ENCODE measurements around the gene SYNDIG1. TPM values are rescaled to one million over a fixed set of nuclear protein-coding genes. Genes with fewer than 3 reads are reported as not detected.

Gene SYNDIG1
- total RNA-seq, 1 donor from 2014 or later, result 0.19 TPM

GRCh38 chr20:24502661-24503060 lies 33.2 kb downstream of the SYNDIG1 start:
- Mint-ChIP-seq H3K27ac (peak overlapping the region; percentile 80), H3K27me3 (peaks cover 19% of the 10 kb centered on the region), H3K9me3 (ENCODE audit: low read depth) (no peaks in the 10 kb centered on the region), H3K4me3 (ENCODE audit: low read depth) (no peak overlapping the region), H3K4me1 (ENCODE audit: low read depth) (peaks cover 6% of the 10 kb centered on the region), H3K36me3 (ENCODE audit: insufficient read depth) (no peaks in the 10 kb centered on the region)
- TF ChIP-seq CTCF (IDR thresholded peaks at IDR 0.05; ENCODE audit: unreplicated experiment), result no peak
- DNase-seq (ENCODE audit: low spot score, unreplicated experiment), result no peak

- Mint-ChIP-seq H3K36me3 (ENCODE audit: insufficient read depth) (no peaks in the 10 kb centered on the region), H3K4me3 (ENCODE audit: low read depth) (no peak overlapping the region), H3K4me1 (ENCODE audit: low read depth) (peaks cover 8% of the 10 kb centered on the region), H3K27ac (no peak overlapping the region), H3K27me3 (peaks cover 19% of the 10 kb centered on the region), H3K9me3 (ENCODE audit: low read depth) (no peaks in the 10 kb centered on the region)
- no peak for DNase-seq (ENCODE audit: low spot score, unreplicated experiment)
- TF ChIP-seq CTCF (IDR thresholded peaks at IDR 0.05; ENCODE audit: unreplicated experiment), result no peak
These were observed 34.0 kb downstream of the SYNDIG1 start for GRCh38 chr20:24503352-24503931.

- no peak for DNase-seq (ENCODE audit: low spot score, unreplicated experiment)
- Mint-ChIP-seq H3K27me3 (peaks cover 19% of the 10 kb centered on the region), H3K9me3 (ENCODE audit: low read depth) (no peaks in the 10 kb centered on the region), H3K4me1 (ENCODE audit: low read depth) (peaks cover 8% of the 10 kb centered on the region), H3K36me3 (ENCODE audit: insufficient read depth) (no peaks in the 10 kb centered on the region), H3K27ac (peak overlapping the region; percentile 43), H3K4me3 (ENCODE audit: low read depth) (no peak overlapping the region)
- TF ChIP-seq CTCF (IDR thresholded peaks at IDR 0.05; ENCODE audit: unreplicated experiment), result no peak
These were observed 35.2 kb downstream of the SYNDIG1 start for GRCh38 chr20:24504331-24505285.

- H3K27me3 Mint-ChIP-seq, result peaks cover 19% of the 10 kb centered on the region
- no peak for TF ChIP-seq CTCF (IDR thresholded peaks at IDR 0.05; ENCODE audit: unreplicated experiment)
- no peak overlapping the region for H3K4me3 Mint-ChIP-seq (ENCODE audit: low read depth)
- no peaks in the 10 kb centered on the region for H3K9me3 Mint-ChIP-seq (ENCODE audit: low read depth)
- H3K36me3 Mint-ChIP-seq (ENCODE audit: insufficient read depth), result no peaks in the 10 kb centered on the region
- no peak overlapping the region for H3K27ac Mint-ChIP-seq
- no peak for DNase-seq (ENCODE audit: low spot score, unreplicated experiment)
- peaks cover 8% of the 10 kb centered on the region for H3K4me1 Mint-ChIP-seq (ENCODE audit: low read depth)
These were observed 36.7 kb downstream of the SYNDIG1 start for GRCh38 chr20:24506146-24506545.

- Mint-ChIP-seq H3K4me1 (ENCODE audit: low read depth) (peaks cover 8% of the 10 kb centered on the region), H3K36me3 (ENCODE audit: insufficient read depth) (no peaks in the 10 kb centered on the region), H3K4me3 (ENCODE audit: low read depth) (no peak overlapping the region), H3K27me3 (peaks cover 19% of the 10 kb centered on the region), H3K27ac (no peak overlapping the region), H3K9me3 (ENCODE audit: low read depth) (no peaks in the 10 kb centered on the region)
- TF ChIP-seq CTCF (IDR thresholded peaks at IDR 0.05; ENCODE audit: unreplicated experiment), result no peak
- no peak for DNase-seq (ENCODE audit: low spot score, unreplicated experiment)
These were observed 37.3 kb downstream of the SYNDIG1 start for GRCh38 chr20:24506696-24507095.

Measured in progenitor cell of endocrine pancreas (in vitro differentiated cells).